Embryonic facial prominence (tissue), 1 donor: ENCODE measurements around the gene MFSD6.
"Not testable (repeated sequence)": the region's sequence is repeated elsewhere in the genome, so short reads cannot be mapped to it uniquely, and the experiment has no call there.

ENCODE experiments used
- DNase-seq: peaks from one replicate; pipeline ENCODE4 v3.0.0-alpha.2; 2016; ENCODE audit errors: extremely low spot score

MFSD6 gene

DNA sequence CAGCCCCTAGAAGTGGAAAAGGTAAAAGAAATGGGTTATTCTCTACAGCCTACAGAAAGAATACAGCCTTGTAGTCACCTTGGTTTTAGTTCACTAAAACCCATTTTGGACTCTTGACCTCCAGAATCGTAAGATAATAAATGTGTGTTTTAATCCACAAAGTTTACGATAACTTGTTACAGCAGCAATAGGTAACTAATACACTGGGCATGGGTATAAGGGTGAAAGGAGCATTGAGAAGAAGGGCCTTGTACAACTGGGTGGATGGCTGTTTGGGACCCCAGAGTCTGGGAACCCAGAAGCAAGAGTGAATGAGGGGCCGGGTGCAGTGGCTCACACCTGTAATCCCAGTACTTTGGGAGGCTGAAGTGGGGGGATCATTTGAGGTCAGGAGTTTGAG is 2.2 kb upstream of the MFSD6 start:
- no peak for DNase-seq

- DNase-seq: no peak
Measured at GRCh38 chr2:190406805-190407204, 1.4 kb upstream of the MFSD6 start.

- no peak for DNase-seq
Measured at GRCh38 chr2:190407246-190407661, 901 bp upstream of the MFSD6 start.

DNA sequence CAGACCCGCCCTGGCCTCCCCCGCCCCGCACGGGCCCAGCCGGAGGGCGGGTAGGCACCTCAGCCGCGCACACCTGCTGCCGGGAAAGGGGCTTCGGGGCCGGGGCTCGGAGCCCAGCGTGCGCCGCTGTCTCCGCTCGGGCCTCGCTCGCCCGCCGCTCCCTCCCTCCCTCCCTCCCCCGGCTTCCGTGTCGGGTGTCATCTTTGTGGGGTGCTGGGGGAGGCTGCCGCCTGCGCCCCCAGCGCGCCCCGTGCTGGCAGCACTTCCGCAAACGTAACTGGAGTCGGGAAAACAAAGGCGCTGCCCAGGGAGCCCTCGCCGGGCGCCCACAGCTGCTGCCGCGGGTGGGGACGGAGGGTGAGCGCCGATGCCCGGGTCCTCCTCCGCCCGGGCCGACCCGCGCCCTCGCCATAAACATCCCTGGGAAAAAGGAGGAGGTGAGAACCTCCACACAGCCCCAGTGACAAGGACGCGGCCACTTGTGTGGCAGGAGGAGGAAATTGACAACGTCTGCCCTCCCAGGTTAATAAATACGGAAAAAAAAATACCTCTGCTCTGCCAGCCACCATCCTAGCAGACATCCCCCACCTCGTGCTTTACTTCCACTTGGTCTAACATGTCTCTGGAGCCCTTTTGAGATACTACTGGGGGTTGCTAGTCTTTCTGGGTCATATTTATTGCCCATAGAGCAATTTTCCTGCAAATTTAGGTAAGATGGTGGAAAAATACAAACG is 550 bp downstream of the MFSD6 start:
- no peak for DNase-seq

DNA sequence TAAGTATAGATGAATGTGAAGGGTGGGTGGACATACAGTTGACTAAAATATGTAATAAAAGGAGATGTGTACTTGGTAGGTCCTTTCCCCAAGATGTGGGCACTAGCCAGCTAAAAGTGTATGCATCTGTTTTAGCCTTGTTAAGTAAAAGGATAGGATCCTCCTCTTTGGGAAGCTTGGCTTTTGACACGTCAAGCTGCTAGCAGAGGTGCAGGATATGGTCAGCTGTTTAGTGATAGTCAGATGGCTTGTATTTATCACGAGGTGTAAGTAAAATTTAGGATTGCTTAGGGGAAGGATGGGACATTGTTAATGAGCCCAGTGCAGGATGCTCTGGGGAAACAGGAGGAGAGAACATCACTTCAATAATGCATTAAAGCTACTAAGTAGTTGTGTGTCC is 1.5 kb downstream of the MFSD6 start:
- DNase-seq: no peak

GRCh38 chr2:190410166-190410565 is 2.0 kb downstream of the MFSD6 start:
- DNase-seq: no peak

- DNase-seq: no peak
Measured at GRCh38 chr2:190412966-190413365, 4.8 kb downstream of the MFSD6 start.

GRCh38 chr2:190413421-190413820 is 5.3 kb downstream of the MFSD6 start:
- DNase-seq: no peak

- no peak for DNase-seq
Measured at GRCh38 chr2:190415251-190415650, 7.1 kb downstream of the MFSD6 start.

DNA sequence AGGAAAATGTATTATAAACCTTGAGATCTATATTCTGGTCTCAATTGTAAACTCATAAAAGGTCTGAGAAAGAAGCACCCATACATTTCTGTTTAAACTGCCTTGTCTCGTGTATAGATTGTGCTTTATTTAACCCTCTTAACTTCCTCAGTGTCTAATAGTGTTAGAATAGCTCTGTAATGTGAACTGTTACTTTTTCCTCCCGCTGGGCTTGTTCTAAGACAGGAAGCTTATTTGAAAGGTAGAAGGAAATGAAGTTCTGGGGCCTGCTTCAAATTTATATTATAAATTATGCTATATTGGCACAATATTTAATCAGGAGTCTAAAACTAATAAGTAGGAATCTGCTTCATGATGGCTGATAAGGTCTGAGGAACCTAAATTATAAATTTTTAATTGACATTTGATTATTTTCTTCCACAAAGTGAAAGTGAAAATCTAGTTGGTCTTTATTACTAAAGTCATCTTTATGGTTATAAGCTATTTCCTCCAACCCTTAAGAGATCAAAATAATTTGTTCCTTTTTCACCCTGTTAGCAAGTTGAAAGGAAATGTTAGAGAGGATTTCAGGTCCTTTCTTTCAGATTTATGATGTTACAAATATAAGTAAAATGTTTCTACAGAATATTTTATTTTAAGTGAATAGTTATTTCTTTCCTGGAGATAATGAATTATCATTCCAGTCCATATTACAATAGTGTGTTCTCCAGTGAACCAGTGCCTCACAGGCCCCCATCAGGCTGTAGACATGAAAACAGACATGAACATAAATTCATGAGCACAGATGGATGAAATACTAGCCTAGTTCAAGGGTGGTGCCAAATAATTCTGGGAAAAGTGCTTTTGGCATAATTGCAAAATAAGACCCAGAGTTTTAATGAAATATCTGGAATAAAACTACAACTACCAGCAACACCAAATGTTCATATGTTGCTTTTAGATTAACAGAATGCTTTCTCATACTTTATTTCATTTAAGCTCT is 7.9 kb downstream of the MFSD6 start:
- DNase-seq: no peak

- no peak for DNase-seq
Measured at GRCh38 chr2:190417045-190417842, 9.1 kb downstream of the MFSD6 start.

DNA sequence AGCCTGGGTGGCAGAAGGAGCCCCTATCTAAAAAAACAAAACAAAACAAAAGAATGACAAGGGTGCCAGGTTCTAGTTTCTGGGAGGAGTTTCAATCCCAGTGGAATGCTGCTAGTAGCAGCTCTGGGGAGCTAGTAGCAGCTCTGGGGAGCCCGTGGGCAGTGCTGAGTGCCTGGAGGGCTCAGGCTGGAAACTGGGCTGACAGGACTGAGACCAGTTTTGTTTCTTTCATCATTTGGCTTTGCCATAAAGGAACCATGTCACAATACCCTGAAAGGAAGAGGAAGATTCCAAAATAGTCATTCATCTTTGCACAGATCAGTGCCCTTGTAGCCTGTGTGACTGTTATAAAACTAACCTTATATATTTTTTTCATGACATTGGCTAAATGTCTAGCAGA is 10.6 kb downstream of the MFSD6 start:
- DNase-seq: no peak

- no peak for DNase-seq
Measured at GRCh38 chr2:190420801-190421200, 12.6 kb downstream of the MFSD6 start.

DNA sequence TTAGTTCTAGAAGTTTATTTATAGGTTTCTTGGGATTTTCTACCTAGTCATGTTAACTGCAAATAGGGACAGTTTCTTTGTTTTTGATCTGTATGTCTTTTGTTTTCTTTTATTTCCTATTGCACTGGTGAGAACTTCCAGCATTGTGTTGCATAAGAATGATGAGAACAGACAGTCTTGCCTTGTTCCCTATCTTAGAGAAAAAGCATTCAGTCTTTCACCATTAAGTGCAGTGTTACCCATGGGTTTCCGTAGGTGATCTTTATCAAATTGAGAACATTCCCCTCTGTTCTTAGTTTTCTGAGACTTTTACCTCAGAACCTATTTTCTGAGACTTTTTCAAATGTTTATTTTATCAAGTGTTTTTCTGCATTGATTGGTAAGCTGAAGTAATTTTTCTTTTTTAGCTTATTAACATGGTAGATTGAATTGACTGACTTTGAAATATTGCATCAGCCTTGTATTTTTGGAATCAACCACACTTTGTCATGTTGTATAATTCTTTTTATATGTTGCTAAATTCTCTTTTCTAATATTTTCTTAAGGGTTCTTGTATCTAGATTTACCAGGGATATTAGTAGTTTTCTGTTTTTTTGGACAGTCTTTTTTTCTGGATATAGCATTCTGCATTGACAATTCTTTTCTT is 17.2 kb downstream of the MFSD6 start:
- no peak for DNase-seq

DNA sequence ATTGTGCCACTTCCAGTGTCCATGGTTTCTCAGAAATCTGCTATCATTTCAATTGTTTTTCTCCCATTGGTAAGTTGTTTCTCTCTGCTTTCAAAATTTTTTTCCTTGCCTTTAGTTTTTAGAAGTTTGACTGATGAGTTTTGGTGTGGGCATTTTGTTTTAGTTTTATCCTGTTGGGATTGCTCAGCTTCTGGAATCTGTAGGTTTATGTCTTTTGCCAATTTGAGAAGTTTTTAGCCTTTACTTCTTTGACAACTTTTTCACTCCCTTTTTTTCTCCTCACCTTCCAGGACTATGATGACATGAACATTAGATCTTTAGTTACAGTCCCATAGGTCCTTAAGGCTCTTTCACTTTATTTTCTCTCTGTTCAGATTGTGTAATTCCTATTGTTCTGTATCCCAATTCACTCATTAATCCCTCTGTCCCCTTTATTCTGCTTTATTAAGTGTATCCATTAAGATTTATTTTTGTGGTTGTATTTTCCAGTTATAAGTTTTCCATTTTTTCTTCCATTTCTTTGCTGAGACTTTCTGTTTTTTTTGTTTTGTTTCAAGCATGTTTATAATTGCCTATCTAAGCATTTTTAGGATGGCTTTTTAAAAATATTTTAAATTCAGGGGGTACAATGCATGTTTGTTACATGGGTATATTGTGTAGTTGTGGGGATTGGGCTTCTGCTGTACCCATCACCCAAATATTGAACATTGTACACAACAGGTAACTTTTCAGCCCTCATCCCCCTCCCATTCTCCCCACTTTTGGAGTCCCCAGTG is 17.9 kb downstream of the MFSD6 start:
- DNase-seq: no peak

- not testable (repeated sequence) for DNase-seq
Measured at GRCh38 chr2:190430866-190431265, 22.7 kb downstream of the MFSD6 start.

DNA sequence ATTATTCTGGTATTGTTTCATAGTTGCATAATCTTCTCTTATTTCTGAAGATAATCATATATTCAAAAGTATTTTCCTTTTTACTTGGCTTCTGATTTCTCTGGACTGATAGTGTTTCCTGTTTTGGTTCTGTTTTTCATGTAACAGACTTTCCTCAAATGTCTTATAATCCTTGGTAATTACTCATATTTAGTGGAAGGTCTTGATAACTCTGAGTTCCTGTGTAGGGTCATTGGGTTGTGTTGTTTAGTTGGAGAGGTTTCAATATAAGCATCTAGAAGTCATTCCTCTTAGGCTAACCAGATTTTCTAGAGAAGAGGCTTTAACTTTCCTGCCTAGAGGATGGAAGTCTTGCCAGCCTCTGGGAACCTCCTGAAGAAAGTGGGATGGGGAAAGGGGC is 23.8 kb downstream of the MFSD6 start:
- no peak for DNase-seq

DNA sequence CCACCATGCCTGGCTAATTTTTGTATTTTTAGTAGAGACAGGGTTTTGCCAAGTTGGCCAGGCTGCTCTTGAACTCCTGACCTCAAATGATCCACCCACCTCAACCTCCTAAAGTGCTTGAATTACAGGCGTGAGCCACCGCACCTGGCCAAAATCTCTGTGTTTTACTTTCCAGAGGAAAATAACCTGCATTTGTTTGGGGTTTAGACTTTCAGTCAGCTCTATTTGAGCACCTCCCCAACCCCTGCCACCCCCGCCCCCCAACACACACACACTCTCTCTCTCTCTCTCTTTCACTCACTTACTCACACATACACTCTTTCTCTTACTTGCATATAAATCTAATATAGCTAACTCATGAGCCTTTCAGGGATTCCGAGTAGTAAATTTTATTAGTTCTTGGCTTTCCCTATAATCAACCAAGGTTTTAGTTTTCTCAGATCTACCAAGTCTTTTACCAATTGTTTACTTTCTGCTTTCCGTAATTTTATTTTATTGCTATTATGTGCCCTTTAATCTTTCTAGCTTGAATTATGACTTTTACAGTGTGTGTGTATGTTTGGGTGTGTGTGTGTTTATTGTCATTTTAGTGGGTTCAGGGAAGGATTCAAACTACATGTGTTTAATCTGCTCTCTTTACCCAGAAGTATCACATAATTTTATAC is 24.5 kb downstream of the MFSD6 start:
- no peak for DNase-seq

DNA sequence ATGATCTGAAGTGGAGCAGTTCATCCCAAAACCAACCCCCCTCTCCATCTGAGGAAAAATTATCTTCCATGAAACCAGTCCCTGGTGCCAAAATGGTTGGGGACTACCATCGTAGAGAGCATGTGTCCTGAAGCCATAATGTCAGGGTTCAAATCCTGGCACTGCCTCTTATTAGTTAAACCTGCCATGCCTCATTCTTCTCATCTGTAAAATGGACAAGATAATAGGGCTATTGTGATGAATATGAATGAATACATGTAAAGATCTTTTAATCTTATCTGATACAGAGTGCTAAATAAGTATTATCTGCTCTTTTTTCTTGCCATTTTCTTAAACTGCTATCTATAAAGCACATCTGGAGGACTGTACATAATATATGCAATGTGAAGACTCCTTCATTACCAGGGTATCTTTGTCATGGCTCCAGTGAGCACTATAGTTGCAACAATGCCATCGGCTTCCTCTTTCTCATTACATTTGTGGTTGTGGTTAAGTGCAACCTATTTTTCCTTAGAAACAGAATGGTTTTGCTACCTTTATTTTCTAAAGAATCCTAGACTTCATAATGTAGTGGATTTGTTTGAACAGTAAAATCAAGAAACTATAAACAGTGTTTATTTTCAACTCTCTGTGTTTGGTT is 27.0 kb downstream of the MFSD6 start:
- no peak for DNase-seq

- no peak for DNase-seq
Measured at GRCh38 chr2:190436557-190436956, 28.4 kb downstream of the MFSD6 start.
